Heart left ventricle (tissue), 16 donors: ENCODE measurements around the gene PDE1A. TPM values are rescaled to one million over a fixed set of nuclear protein-coding genes. Genes with fewer than 3 reads are reported as not detected.

ENCODE experiments used
- ATAC-seq, 4 donors: fragments of 200-7000 bp; cut with Tn5 transposase; one replicate each; pipeline ENCODE4 v1.9.1; 2020 to 2022; ENCODE audit warnings: moderate library complexity in 4 of 4, mild to moderate bottlenecking in 3 of 4, moderate number of reproducible peaks in 1 of 4
- DNase-seq, 5 donors: peaks; one replicate each; pipeline ENCODE4 v3.0.0-alpha.2; 2020
- H3K27ac ChIP-seq, 12 donors: fragments of 200-600 bp; sonication (generic) in 4 of 12; one replicate each; pipeline versions ENCODE4 v1.5.0 to v1.8.0; 2016 to 2022; ENCODE audit warnings: mild to moderate bottlenecking in 2 of 12
- H3K27me3 ChIP-seq, 9 donors: fragments of 200-600 bp; sonication (generic) in 2 of 9; one replicate each; pipeline versions ENCODE4 v1.5.1 to v1.8.0; 2016 to 2022; ENCODE audit warnings: mild to moderate bottlenecking in 3 of 9
- H3K36me3 ChIP-seq, 9 donors: fragments of 200-600 bp; sonication (generic) in 2 of 9; one replicate each; pipeline versions ENCODE4 v1.5.0 to v1.8.0; 2018 to 2022; ENCODE audit warnings: mild to moderate bottlenecking in 2 of 9
- H3K4me1 ChIP-seq, 12 donors: fragments of 200-600 bp; sonication (generic) in 4 of 12; one replicate each; pipeline versions ENCODE4 v1.5.0 to v1.8.0; 2016 to 2022; ENCODE audit warnings: mild to moderate bottlenecking in 3 of 12
- H3K4me3 ChIP-seq, 12 donors: fragments of 200-600 bp; sonication (generic) in 4 of 12; one replicate each; pipeline versions ENCODE4 v1.5.0 to v1.8.0; 2017 to 2022; ENCODE audit warnings: mild to moderate bottlenecking in 9 of 12, moderate library complexity in 4 of 12
- H3K9me3 ChIP-seq, 12 donors: fragments of 200-600 bp; sonication (generic) in 4 of 12; one replicate each; pipeline versions ENCODE4 v1.5.0 to v1.8.0; 2016 to 2022; ENCODE audit warnings: mild to moderate bottlenecking in 1 of 12
- CTCF ChIP-seq, 12 donors: fragments of 200-600 bp; sonication (generic) in 4 of 12; IDR thresholded peaks; one replicate each; pipeline versions ENCODE4 v1.5.0 to v1.8.0; 2018 to 2022; ENCODE audit warnings: antibody characterized with exemption in 12 of 12, mild to moderate bottlenecking in 5 of 12
- POLR2A ChIP-seq, 2 donors: fragments of 450-650 bp; IDR thresholded peaks; one replicate each; pipeline ENCODE4 v1.6.1; 2017; ENCODE audit warnings: antibody characterized with exemption in 2 of 2, mild to moderate bottlenecking in 2 of 2, moderate library complexity in 2 of 2
- WGBS, 4 donors: extraction: QIAGEN DNeasy Blood & Tissue Kit in 2 of 4; methylation state at CpG; one replicate each; pipeline versions ENCODE4 v1.1.5 to v1.1.7; 2013 to 2018; 5-methylcytosine and 5-hydroxymethylcytosine counted together
- intact Hi-C, 10 donors: fragments of 100-400 bp; cut with DNase I; formaldehyde crosslinking; loops; one replicate each; pipeline versions ENCODE4 v1.11.1 to v1.14.2; 2022
- polyA plus RNA-seq, 2 donors: library from polyadenylated mRNA; stranded (reverse); fragments of 200-250 nt; gene quantifications; one replicate each; pipeline ENCODE4 v1.2.3, GENCODE V29; 2013
- total RNA-seq, 9 donors: library from RNA; depleted of rRNA in 2 of 9; stranded (reverse); fragments of >200 nt in 2 of 9; fragmentation: NEBNext Ultra II Directional in 3 of 9; extraction: Animal tissue kit (Norgen Biotek cat#: 25700) in 3 of 9; gene quantifications; one replicate each; pipeline versions ENCODE4 v1.1.0 to v1.2.4, GENCODE V29; 2016 to 2023
- donor health status: ischemic (EF 13 %, LVEDD 7.1; RV severe dilation, severe dysfunction).
- donor health status: healthy with polysubstance abuse.
- donor health status: DM: no; HTN: yes; CAD: no.
- donor health status: DM: no; HTN: no; CAD: no.
- donor health status: ischemic (EF 25% LVEDD 6.9; RV normal size, moderate dysfunction).
- donor health status: ischemic (EF 25% LVEDD 5.7; RV mildly dilated, moderate dysfunction).
- donor health status: healthy.
- donor health status: DM: yes; HTN: yes; CAD: no.
- donor health status: ischemic (EF 35%, LVEDD 5.7; RV mildly dilated, moderate dysfunction).
- donor health status: nonischemic (EF 11% LVEDD 7.7; RV severe dilation, severe dysfunction).
- donor health status: DM: yes; HTN: yes; CAD: no.
- donor health status: PGD.
- donor health status: ischemic (EF 29% LVEDD 5.4; RV normal size, mild dysfunction).
- donor health status: nonischemic (EF 23%, LVEDD 6.1; RV moderate dilation, normal function).

The PDE1A gene
- total and polyA plus RNA-seq, 11 donors = 2.5 to 25.5 (median 5.5) TPM

GRCh38 chr2:182319556-182320505, 107.0 kb downstream of the PDE1A start:
- no peak for TF ChIP-seq CTCF (IDR thresholded peaks at IDR 0.05)
- no peak for TF ChIP-seq POLR2A (IDR thresholded peaks at IDR 0.05)
- WGBS, 4 donors = 86 to 90% (median 88%) methylated on average over 4 of the region's 4 CpGs

GRCh38 chr2:182318466-182319220, 108.2 kb downstream of the PDE1A start:
- Histone ChIP-seq H3K4me1 (peaks cover 0 to 29% (median 6%) of the 10 kb centered on the region in 12 donors), H3K4me3 (no peak overlapping the region), H3K36me3 (no peaks in the 10 kb centered on the region), H3K9me3 (no peaks in the 10 kb centered on the region), H3K27ac (no peak overlapping the region), H3K27me3 (no peaks in the 10 kb centered on the region)
- intact Hi-C loops = no loop called here
- DNase-seq (no peak), ATAC-seq (peak in 1 of 4 donors; percentile 54)
- WGBS, 4 donors = 70 to 80% (median 77%) methylated on average over 3 of the region's 3 CpGs
- TF ChIP-seq CTCF (IDR thresholded peaks at IDR 0.05) (no peak), POLR2A (IDR thresholded peaks at IDR 0.05) (no peak)

More at GRCh38 chr2:182319556-182320505, 107.0 kb downstream of the PDE1A start:
- Histone ChIP-seq H3K27me3 (no peaks in the 10 kb centered on the region), H3K27ac (no peak overlapping the region), H3K36me3 (no peaks in the 10 kb centered on the region), H3K4me1 (peaks cover 0 to 29% (median 6%) of the 10 kb centered on the region in 12 donors), H3K9me3 (no peaks in the 10 kb centered on the region), H3K4me3 (no peak overlapping the region)
- DNase-seq (no peak), ATAC-seq (peak in 1 of 4 donors; percentile 26)
- intact Hi-C loops = no loop called here

- no peak overlapping the region for H3K4me3 ChIP-seq
- ATAC-seq (no peak), DNase-seq (no peak)
- H3K4me1 ChIP-seq = peaks cover 0 to 28% (median 6%) of the 10 kb centered on the region in 12 donors
- no peak for TF ChIP-seq POLR2A (IDR thresholded peaks at IDR 0.05)
- no peak for TF ChIP-seq CTCF (IDR thresholded peaks at IDR 0.05)
- 60 to 72% (median 67%) methylated on average over 2 of the region's 2 CpGs for WGBS, 4 donors
- intact Hi-C loops = no loop called here
- no peaks in the 10 kb centered on the region for H3K36me3 ChIP-seq
- no peak overlapping the region for H3K27ac ChIP-seq
- H3K9me3 ChIP-seq = no peaks in the 10 kb centered on the region
- H3K27me3 ChIP-seq = no peaks in the 10 kb centered on the region
These were observed 109.9 kb downstream of the PDE1A start for GRCh38 chr2:182316950-182317349.

DNA sequence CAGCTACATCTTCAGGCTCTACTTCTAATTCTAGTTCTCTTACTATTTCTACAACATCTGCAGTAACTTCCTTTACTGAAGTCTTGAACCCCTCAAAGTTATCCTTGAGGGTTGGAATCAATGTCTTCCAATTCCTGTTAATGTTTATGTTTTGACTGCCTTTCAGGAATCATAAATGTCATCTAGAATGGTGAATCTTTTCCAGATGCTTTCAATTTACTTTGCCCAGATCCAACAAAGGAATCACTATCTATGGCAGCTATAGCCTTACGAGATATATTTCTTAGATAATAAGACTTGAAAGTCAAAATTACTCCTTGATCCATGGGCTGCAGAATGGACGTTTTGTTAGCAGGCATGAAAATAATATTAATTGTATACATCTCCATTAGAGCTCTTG, 123.9 kb downstream of the PDE1A start:
- no peaks in the 10 kb centered on the region for H3K36me3 ChIP-seq
- no peak overlapping the region for H3K4me3 ChIP-seq
- intact Hi-C loops = loop anchor here in 2 of 10 donors (10.0 kb wide), 1 partner anchor 342 kb away; no protein-coding TSS in a partner anchor
- 81 to 88% (median 84%) methylated on average over 2 of the region's 2 CpGs for WGBS, 4 donors
- H3K4me1 ChIP-seq = peaks cover 0 to 12% (median 0%) of the 10 kb centered on the region in 12 donors
- H3K27me3 ChIP-seq = no peaks in the 10 kb centered on the region
- no peak overlapping the region for H3K27ac ChIP-seq
- ATAC-seq (no peak), DNase-seq (no peak)
- H3K9me3 ChIP-seq = no peaks in the 10 kb centered on the region
- TF ChIP-seq POLR2A (IDR thresholded peaks at IDR 0.05) (no peak), CTCF (IDR thresholded peaks at IDR 0.05) (no peak)
